ENCODE data around the gene RDM1.

DNA sequence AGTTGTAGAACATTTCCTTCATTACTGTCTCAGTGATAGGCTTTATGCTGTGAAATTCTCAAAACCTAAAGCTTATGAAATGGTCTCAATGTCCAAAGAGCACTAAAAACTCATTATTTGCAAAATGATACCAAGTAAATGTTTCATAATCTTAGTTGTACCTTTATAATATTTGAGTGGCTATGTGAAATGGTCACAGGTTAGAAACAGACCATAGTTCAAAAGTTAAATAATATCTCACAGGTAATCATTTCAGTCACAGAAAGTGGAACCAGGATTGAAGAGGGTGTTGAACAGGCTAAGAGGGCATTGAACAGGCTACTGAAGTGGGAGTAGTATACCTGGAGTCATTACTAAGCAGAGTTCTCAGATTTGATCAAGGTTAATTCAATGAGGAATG is 2.9 kb downstream of the RDM1 start:
- TF ChIP-seq, protein P1, sequence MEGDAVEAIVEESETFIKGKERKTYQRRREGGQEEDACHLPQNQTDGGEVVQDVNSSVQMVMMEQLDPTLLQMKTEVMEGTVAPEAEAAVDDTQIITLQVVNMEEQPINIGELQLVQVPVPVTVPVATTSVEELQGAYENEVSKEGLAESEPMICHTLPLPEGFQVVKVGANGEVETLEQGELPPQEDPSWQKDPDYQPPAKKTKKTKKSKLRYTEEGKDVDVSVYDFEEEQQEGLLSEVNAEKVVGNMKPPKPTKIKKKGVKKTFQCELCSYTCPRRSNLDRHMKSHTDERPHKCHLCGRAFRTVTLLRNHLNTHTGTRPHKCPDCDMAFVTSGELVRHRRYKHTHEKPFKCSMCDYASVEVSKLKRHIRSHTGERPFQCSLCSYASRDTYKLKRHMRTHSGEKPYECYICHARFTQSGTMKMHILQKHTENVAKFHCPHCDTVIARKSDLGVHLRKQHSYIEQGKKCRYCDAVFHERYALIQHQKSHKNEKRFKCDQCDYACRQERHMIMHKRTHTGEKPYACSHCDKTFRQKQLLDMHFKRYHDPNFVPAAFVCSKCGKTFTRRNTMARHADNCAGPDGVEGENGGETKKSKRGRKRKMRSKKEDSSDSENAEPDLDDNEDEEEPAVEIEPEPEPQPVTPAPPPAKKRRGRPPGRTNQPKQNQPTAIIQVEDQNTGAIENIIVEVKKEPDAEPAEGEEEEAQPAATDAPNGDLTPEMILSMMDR (IDR thresholded peaks at IDR 0.05) = no peak
- no peak for TF ChIP-seq REST (IDR thresholded peaks at IDR 0.05; ENCODE audit: insufficient read depth in 1 of 2, low read depth in 2 of 2, low read length in 1 of 2)
- no peak for TF ChIP-seq TCF7L2 (IDR thresholded peaks at IDR 0.05; ENCODE audit: low read depth, low read length)
- no peak for TF ChIP-seq SIN3A (IDR thresholded peaks at IDR 0.05; ENCODE audit: borderline replicate concordance, insufficient read depth, low read depth, low read length)
